H1 (cell line): ENCODE results near the gene SAFB. TPM values are rescaled to one million over a fixed set of nuclear protein-coding genes. Genes with fewer than 3 reads are reported as not detected.

Experiments used
- CTCF ChIA-PET: fragments of 300-600 bp; sonication (Branson Sonifier 250); formaldehyde crosslinking; loops from one replicate; lab custom pipeline; 2021; ENCODE audit not compliant: partially characterized antibody; lab: Charles Lee
- POLR2A ChIA-PET: fragments of 300-600 bp; sonication (Branson Sonifier 250); formaldehyde crosslinking; loops from one replicate; lab custom pipeline; 2021; ENCODE audit warnings: inconsistent platforms; ENCODE audit not compliant: partially characterized antibody; lab: Charles Lee
- DNase-seq, 2 experiments: peaks; one replicate each; pipeline versions ENCODE4 v3.0.0 to v3.0.0-alpha.2; 2010 to 2022; ENCODE audit warnings: low spot score in 2 of 2, low read depth in 1 of 2, mixed read lengths in 1 of 2
- FAIRE-seq: peaks from 2 replicates; lab custom pipeline; 2011; peaks lifted over from hg19 to GRCh38; lab: Jason Lieb, UNC
- H2AFZ ChIP-seq: 2 replicates; pipeline ENCODE4 v1.8.1; 2012; ENCODE audit warnings: low read length, inconsistent platforms
- H2AK5ac ChIP-seq: 2 replicates; pipeline ENCODE4 v1.6.1; 2013; ENCODE audit warnings: low read depth, low read length
- H2BK120ac ChIP-seq: replicated peaks from 2 replicates; pipeline ENCODE3; 2013; ENCODE audit warnings: low read depth, low read length, inconsistent platforms
- H2BK12ac ChIP-seq: 2 replicates; pipeline ENCODE4 v1.6.1; 2013; ENCODE audit warnings: low read depth, low read length
- H2BK15ac ChIP-seq: 2 replicates; pipeline ENCODE4 v1.6.1; 2013; ENCODE audit warnings: low read length
- H2BK20ac ChIP-seq: 2 replicates; pipeline ENCODE4 v1.6.1; 2013; ENCODE audit warnings: low read length
- H2BK5ac ChIP-seq: 2 replicates; pipeline ENCODE4 v1.6.1; 2013; ENCODE audit warnings: low read depth, low read length
- H3K14ac ChIP-seq: 2 replicates; pipeline ENCODE4 v1.6.1; 2013; ENCODE audit warnings: inconsistent platforms; ENCODE audit not compliant: insufficient read length
- H3K18ac ChIP-seq: 2 replicates; pipeline ENCODE4 v1.6.1; 2013; ENCODE audit warnings: low read length; ENCODE audit errors: extremely low read depth
- H3K23ac ChIP-seq: 2 replicates; pipeline ENCODE4 v1.6.1; 2013; ENCODE audit warnings: inconsistent platforms; ENCODE audit not compliant: insufficient read length
- H3K23me2 ChIP-seq: 2 replicates; pipeline ENCODE4 v1.6.1; 2013; ENCODE audit warnings: low read depth, low read length
- H3K27ac ChIP-seq: 2 replicates; pipeline ENCODE4 v1.6.1; 2011; ENCODE audit warnings: low read depth, low read length, inconsistent platforms
- H3K27me3 ChIP-seq, 4 experiments: replicated peaks in 1 of 4; 1 replicate in 1 of 4; 2 replicates in 3 of 4; pipeline versions ENCODE4 v1.6.1 to v1.8.1; 2011 to 2013; ENCODE audit warnings: low read length in 3 of 4, mild to moderate bottlenecking in 3 of 4, inconsistent platforms in 2 of 4, mixed read lengths in 2 of 4, moderate library complexity in 1 of 4; ENCODE audit not compliant: control insufficient read depth in 3 of 4, insufficient read depth in 3 of 4; ENCODE audit errors: extremely low read depth in 1 of 4
- H3K36me3 ChIP-seq, 4 experiments: 2 replicates each; pipeline versions ENCODE4 v1.6.1 to v1.8.1; 2011 to 2013; ENCODE audit warnings: mild to moderate bottlenecking in 4 of 4, low read length in 3 of 4, moderate library complexity in 2 of 4, control low read depth in 1 of 4, inconsistent platforms in 1 of 4; ENCODE audit not compliant: insufficient read depth in 4 of 4, control insufficient read depth in 2 of 4
- H3K4ac ChIP-seq: replicated peaks from 2 replicates; pipeline ENCODE3; 2013; ENCODE audit warnings: low read length, low read depth, mixed read lengths, inconsistent platforms; ENCODE audit not compliant: insufficient read length
- H3K4me1 ChIP-seq, 4 experiments: replicated peaks in 1 of 4; 1 replicate in 1 of 4; 2 replicates in 3 of 4; pipeline versions ENCODE4 v1.6.1 to v1.8.1; 2011 to 2013; ENCODE audit warnings: low read length in 3 of 4, inconsistent platforms in 2 of 4, mixed read lengths in 1 of 4; ENCODE audit not compliant: insufficient read depth in 4 of 4, control insufficient read depth in 3 of 4
- H3K4me2 ChIP-seq, 2 experiments: 2 replicates each; pipeline versions ENCODE4 v1.6.1 to v1.8.1; 2011 to 2013; ENCODE audit warnings: low read depth in 2 of 2, low read length in 2 of 2, control low read depth in 1 of 2, inconsistent platforms in 1 of 2, mild to moderate bottlenecking in 1 of 2; ENCODE audit not compliant: insufficient read depth in 1 of 2
- H3K4me3 ChIP-seq, 4 experiments: fragments of 200-600, 300-600 bp in 1 of 4; sonication (generic), shearing (Covaris generic), sonication (Bioruptor Twin) in 1 of 4; 2 replicates each; pipeline versions ENCODE4 v1.5.1 to v1.8.1; 2011 to 2016; ENCODE audit warnings: low read length in 4 of 4, low read depth in 3 of 4, control low read depth in 2 of 4, inconsistent platforms in 2 of 4, mild to moderate bottlenecking in 2 of 4, mixed read lengths in 1 of 4, moderate library complexity in 1 of 4; ENCODE audit not compliant: insufficient read depth in 2 of 4; ENCODE audit errors: extremely low read depth in 1 of 4
- H3K56ac ChIP-seq: replicated peaks from 2 replicates; pipeline ENCODE3; 2013; ENCODE audit warnings: low read depth, mild to moderate bottlenecking, mixed read lengths, low read length, inconsistent platforms; ENCODE audit not compliant: insufficient read length
- H3K79me1 ChIP-seq: 2 replicates; pipeline ENCODE4 v1.6.1; 2013; ENCODE audit warnings: low read depth, low read length, control low read depth
- H3K79me2 ChIP-seq, 2 experiments: 2 replicates each; pipeline versions ENCODE4 v1.6.1 to v1.8.1; 2012 to 2013; ENCODE audit warnings: low read length in 2 of 2, mild to moderate bottlenecking in 2 of 2, inconsistent platforms in 1 of 2; ENCODE audit not compliant: insufficient read depth in 2 of 2, control insufficient read depth in 1 of 2
- H3K9ac ChIP-seq, 4 experiments: replicated peaks in 1 of 4; 1 replicate in 1 of 4; 2 replicates in 3 of 4; pipeline versions ENCODE4 v1.6.1 to v1.8.1; 2011 to 2013; ENCODE audit warnings: low read depth in 3 of 4, low read length in 3 of 4, control low read depth in 2 of 4, mild to moderate bottlenecking in 2 of 4, moderate library complexity in 2 of 4, inconsistent platforms in 1 of 4; ENCODE audit errors: extremely low read depth in 1 of 4
- H3K9me3 ChIP-seq, 2 experiments: 2 replicates each; pipeline versions ENCODE4 v1.6.1 to v1.8.1; 2012 to 2013; ENCODE audit warnings: mild to moderate bottlenecking in 2 of 2, moderate library complexity in 2 of 2, control low read depth in 1 of 2, inconsistent platforms in 1 of 2, low read depth in 1 of 2, low read length in 1 of 2, mixed read lengths in 1 of 2; ENCODE audit not compliant: insufficient read depth in 2 of 2
- H4K20me1 ChIP-seq, 2 experiments: replicated peaks in 1 of 2; 2 replicates each; pipeline versions ENCODE3 to v1.8.1; 2011 to 2013; ENCODE audit warnings: inconsistent platforms in 2 of 2, low read length in 2 of 2, mild to moderate bottlenecking in 1 of 2; ENCODE audit not compliant: insufficient read depth in 2 of 2, control insufficient read depth in 1 of 2
- H4K5ac ChIP-seq: 2 replicates; pipeline ENCODE4 v1.6.1; 2013; ENCODE audit warnings: low read length, low read depth, mixed read lengths, inconsistent platforms; ENCODE audit not compliant: insufficient read length
- H4K8ac ChIP-seq: 2 replicates; pipeline ENCODE4 v1.8.0; 2013; ENCODE audit warnings: mild to moderate bottlenecking, moderate library complexity, low read length, inconsistent platforms; ENCODE audit not compliant: insufficient read depth; ENCODE audit errors: extremely low read depth
- H4K91ac ChIP-seq: replicated peaks from 2 replicates; pipeline ENCODE3; 2013; ENCODE audit warnings: low read length, mixed read lengths, inconsistent platforms; ENCODE audit not compliant: insufficient read length
- CBX5 ChIP-seq: fragments of 300-800, 300-1000 bp; sonication (generic); IDR thresholded peaks from 2 replicates; pipeline ENCODE4 v1.7.1; 2016; ENCODE audit warnings: antibody characterized with exemption, low read length, low read depth
- JUN ChIP-seq: IDR thresholded peaks from 2 replicates; pipeline ENCODE4 v1.6.1; 2011; ENCODE audit warnings: low read depth, mild to moderate bottlenecking, improper control_type of control experiment, low read length
- POLR2A ChIP-seq, 2 experiments: IDR thresholded peaks; 1 replicate in 1 of 2; 2 replicates in 1 of 2; pipeline ENCODE4 v1.6.1; 2011; ENCODE audit warnings: low read depth in 2 of 2, low read length in 2 of 2, mild to moderate bottlenecking in 2 of 2; ENCODE audit errors: control extremely low read depth in 1 of 2
- POLR2AphosphoS5 ChIP-seq: IDR thresholded peaks from 2 replicates; pipeline ENCODE4 v1.6.1; 2011; ENCODE audit warnings: low read depth, low read length
- POU5F1 ChIP-seq: IDR thresholded peaks from 2 replicates; pipeline ENCODE4 v1.6.1; 2011; ENCODE audit warnings: low read depth, mild to moderate bottlenecking, low read length, moderate library complexity
- SP1 ChIP-seq: IDR thresholded peaks from 2 replicates; pipeline ENCODE4 v1.6.1; 2011; ENCODE audit warnings: low read depth, low read length
- WGBS, 2 experiments: shearing (Covaris generic) in 1 of 2; methylation state at CpG; one replicate each; pipeline versions ENCODE4 v1.1.6 to v1.1.7; 2013 to 2015; ENCODE audit warnings: low lambda C conversion rate in 2 of 2, mixed read lengths in 2 of 2, inconsistent platforms in 1 of 2, low coverage in 1 of 2, missing lambda C conversion rate in 1 of 2; ENCODE audit not compliant: insufficient replicate concordance in 2 of 2, insufficient coverage in 1 of 2, insufficient read length in 1 of 2; ENCODE audit errors: extremely low coverage in 1 of 2, missing lambda C conversion rate in 1 of 2; 5-methylcytosine and 5-hydroxymethylcytosine counted together
- polyA plus RNA-seq, 7 experiments: library from polyadenylated mRNA; depleted of rRNA in 3 of 7; stranded (reverse) in 5 of 7; unstranded in 2 of 7; fragments of >200 nt in 5 of 7; fragments of 200-250 nt in 2 of 7; gene quantifications; 1 replicate in 5 of 7; 2 replicates in 1 of 7; 4 replicates in 1 of 7; pipeline versions ENCODE4 v1.2.1 to v1.2.3, GENCODE V29; 2011 to 2013; ENCODE audit warnings: missing spikeins in 2 of 7, mixed read lengths in 2 of 7
- total RNA-seq: library from RNA; stranded (reverse); fragmentation: NEBNext Ultra II Directional; extraction: Animal tissue kit (Norgen Biotek cat#: 25700); gene quantifications from 2 replicates; pipeline ENCODE4 v1.2.1, GENCODE V29; 2021

SAFB gene
- total and polyA plus RNA-seq, 2 of the 8 experiments (the other 6 are each of a cell fraction or from before 2014, with no cell fraction given), result 27.0 to 110 TPM

- H3K79me2 ChIP-seq, result peaks cover 0 to 18% of the 10 kb centered on the region in 2 experiments; a peak in 1 of 4 replicates
- H3K14ac ChIP-seq, result no peak overlapping the region
- no peak overlapping the region for H2BK12ac ChIP-seq
- H3K23me2 ChIP-seq, result no peaks in the 10 kb centered on the region; the same call in 1 of the 2 replicates
- no peak overlapping the region for H3K18ac ChIP-seq
- CTCF ChIA-PET, result interaction anchor here (0.8 to 1.8 kb wide), 3 partner anchors 9 to 23 kb away, joined by 3 to 5 read pairs (median 4); partner anchors contain the start of genes CATSPERD and LONP1
- 85% methylated on average over 13 of the region's 25 CpGs; no CpG with 5 or more reads in 1 of the 2 experiments for WGBS, 2 experiments
- H2AK5ac ChIP-seq, result no peak overlapping the region
- no peak for DNase-seq
- H2BK120ac ChIP-seq, result no peak overlapping the region
- peaks cover 31 to 37% of the 10 kb centered on the region in 2 experiments for H4K20me1 ChIP-seq
- no peak overlapping the region for H3K4ac ChIP-seq
- no peak overlapping the region for H4K5ac ChIP-seq
- no peak for TF ChIP-seq CBX5
- no peak for TF ChIP-seq SP1
- TF ChIP-seq JUN, result no peak
- peak; percentile 70 for TF ChIP-seq POLR2AphosphoS5
- no peak for TF ChIP-seq POU5F1
- peak; percentile 36 to 78; a peak in 2 of 3 replicates for TF ChIP-seq POLR2A (IDR thresholded peaks at IDR 0.05; ENCODE audit: control extremely low read depth in 1 of 2, low read depth in 2 of 2, low read length in 2 of 2)
- TF ChIP-seq, all 59 proteins: peak for 2
- H4K8ac ChIP-seq, result 0 out of 2 replicates have a peak overlapping the region, but pooled peaks have one; percentile 68
- no peak overlapping the region for H2BK15ac ChIP-seq
- no peak overlapping the region for H2AFZ ChIP-seq
- H3K27me3 ChIP-seq, result no peaks in the 10 kb centered on the region
- H3K56ac ChIP-seq, result no peak overlapping the region
- peak overlapping the region; percentile 52 for H2BK5ac ChIP-seq
- H3K9me3 ChIP-seq, result peaks cover 0 to 4% of the 10 kb centered on the region in 2 experiments; a peak in 1 of 4 replicates
- H3K4me1 ChIP-seq, result no peaks in the 10 kb centered on the region
- H3K4me2 ChIP-seq, result no peak overlapping the region
- POLR2A ChIA-PET, result interaction anchor here (1.1 to 15.6 kb wide), 5 partner anchors 7 to 88 kb away, joined by 3 to 620 read pairs (median 10); partner anchors contain the start of genes CATSPERD, LONP1 and RPL36
- H3K23ac ChIP-seq, result no peak overlapping the region
- H3K27ac ChIP-seq, result no peak overlapping the region; the same call in 1 of the 2 replicates
- no peak overlapping the region for H3K4me3 ChIP-seq
- H3K36me3 ChIP-seq, result peaks cover 41 to 85% (median 71%) of the 10 kb centered on the region in 4 experiments
- H2BK20ac ChIP-seq, result no peak overlapping the region
- H3K79me1 ChIP-seq, result peaks cover 6% of the 10 kb centered on the region
- no peak overlapping the region for H3K9ac ChIP-seq
- no peak overlapping the region for H4K91ac ChIP-seq
- FAIRE-seq, result no peak
Observed at GRCh38 chr19:5697022-5697889, 74.4 kb downstream of the SAFB start.
